A673 (cell line): ENCODE data around the gene ANKRD52.

Experiments
- CTCF ChIP-seq: fragments of 300-800, 200-600 bp; sonication (generic); conservative IDR thresholded peaks from 2 replicates; pipeline ENCODE4 v1.5.1; 2017; ENCODE audit warnings: low read depth, mild to moderate bottlenecking, antibody characterized with exemption, low read length, moderate library complexity, mixed read lengths
- EZH2 ChIP-seq: fragments of 200-600 bp; sonication (generic); IDR thresholded peaks from 2 replicates; pipeline ENCODE4 v1.6.1; 2017; ENCODE audit warnings: borderline replicate concordance, low read depth, mild to moderate bottlenecking, mixed read lengths, antibody characterized with exemption, low read length; ENCODE audit not compliant: poor library complexity, severe bottlenecking

- TF ChIP-seq CTCF (peak; percentile 72), EZH2 (no peak)
Observed at GRCh38 chr12:56206452-56207166, 51.6 kb downstream of the ANKRD52 start.
